Tibial nerve (tissue), 4 donors: ENCODE results near the gene ABHD10. TPM values are rescaled to one million over a fixed set of nuclear protein-coding genes. Genes with fewer than 3 reads are reported as not detected.

Experiments
- DNase-seq, 2 donors: peaks; one replicate each; pipeline ENCODE4 v3.0.0-alpha.2; 2019; ENCODE audit warnings: low spot score in 2 of 2
- H3K27ac ChIP-seq, 4 donors: fragments of 200-600 bp; sonication (generic) in 3 of 4; one replicate each; pipeline ENCODE4 v1.5.1; 2017 to 2019; ENCODE audit warnings: mild to moderate bottlenecking in 1 of 4
- H3K27me3 ChIP-seq, 2 donors: fragments of 200-600 bp; sonication (generic) in 1 of 2; one replicate each; pipeline versions ENCODE4 v1.5.1 to v1.6.0; 2017 to 2019
- H3K36me3 ChIP-seq, 3 donors: fragments of 200-600 bp; sonication (generic); one replicate each; pipeline ENCODE4 v1.5.1; 2018 to 2019
- H3K4me1 ChIP-seq, 4 donors: fragments of 200-600 bp; sonication (generic) in 3 of 4; one replicate each; pipeline ENCODE4 v1.5.1; 2017 to 2019
- H3K4me3 ChIP-seq, 4 donors: fragments of 200-600 bp; sonication (generic) in 3 of 4; one replicate each; pipeline ENCODE4 v1.5.1; 2017 to 2019; ENCODE audit warnings: mild to moderate bottlenecking in 1 of 4, moderate library complexity in 1 of 4
- H3K9me3 ChIP-seq, 4 donors: fragments of 200-600 bp; sonication (generic) in 3 of 4; one replicate each; pipeline ENCODE4 v1.5.1; 2017 to 2019
- CTCF ChIP-seq, 5 experiments: fragments of 200-600 bp in 3 of 5; fragments of 450-650 bp in 2 of 5; sonication (generic) in 3 of 5; IDR thresholded peaks; one replicate each; pipeline ENCODE4 v1.5.1; 2016 to 2019; ENCODE audit warnings: antibody characterized with exemption in 5 of 5, mild to moderate bottlenecking in 3 of 5, moderate library complexity in 2 of 5
- EP300 ChIP-seq, 2 donors: sonication (generic); formaldehyde crosslinking; IDR thresholded peaks; one replicate each; pipeline ENCODE4 v1.6.1; 2017; ENCODE audit warnings: antibody characterized with exemption in 2 of 2, mild to moderate bottlenecking in 1 of 2
- POLR2A ChIP-seq, 2 donors: fragments of 450-650 bp; IDR thresholded peaks; one replicate each; pipeline ENCODE4 v1.6.1; 2017; ENCODE audit warnings: antibody characterized with exemption in 2 of 2, mild to moderate bottlenecking in 2 of 2, moderate library complexity in 2 of 2
- WGBS, 2 donors: methylation state at CpG; one replicate each; pipeline ENCODE4 v1.1.5; 2018; 5-methylcytosine and 5-hydroxymethylcytosine counted together
- total RNA-seq, 4 donors: library from RNA; depleted of rRNA; stranded (reverse); fragments of >200 nt; gene quantifications; one replicate each; pipeline ENCODE4 v1.1.0, GENCODE V29; 2016

The ABHD10 gene
- total RNA-seq, 4 donors from 2014 or later: 11.7 to 28.8 (median 19.4) TPM

DNA sequence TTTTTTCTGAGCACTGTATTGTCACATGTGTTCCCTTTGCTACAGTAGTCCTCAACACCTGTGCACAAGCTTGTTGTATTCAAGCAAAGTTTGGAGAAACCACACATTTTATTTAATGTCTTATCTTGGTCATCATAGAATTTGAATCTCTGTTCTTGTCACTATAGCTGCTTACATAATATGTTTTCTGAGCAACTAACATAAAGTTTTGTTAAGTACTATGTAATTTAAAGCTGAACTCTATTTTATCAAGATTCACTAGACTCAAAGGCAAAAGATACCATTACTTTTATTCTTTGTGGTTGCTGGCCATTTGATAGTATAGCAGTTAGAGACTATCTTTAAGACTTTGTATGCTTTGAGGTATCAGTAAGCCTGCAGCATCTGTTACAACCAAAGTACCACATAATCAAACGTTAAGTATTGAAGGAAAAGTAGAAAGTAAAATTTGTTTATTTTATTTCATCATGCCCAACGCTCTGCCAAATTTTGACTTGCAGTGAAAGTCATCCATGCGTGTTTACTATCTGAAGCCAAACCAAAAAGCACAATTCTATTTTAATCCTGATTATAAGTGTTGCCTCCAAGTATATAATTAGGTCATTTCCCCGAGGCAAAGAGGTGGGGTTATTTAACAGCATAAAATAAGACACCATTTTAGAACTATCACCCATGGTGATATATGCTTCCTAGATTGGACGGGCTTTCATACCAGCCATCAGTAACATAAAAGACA lies 10.3 kb upstream of the ABHD10 start:
- H3K4me3 ChIP-seq: no peak overlapping the region
- TF ChIP-seq POLR2A (IDR thresholded peaks at IDR 0.05) (no peak), EP300 (IDR thresholded peaks at IDR 0.05) (no peak), CTCF (IDR thresholded peaks at IDR 0.05) (no peak)
- H3K4me1 ChIP-seq: peaks cover 0 to 32% (median 6%) of the 10 kb centered on the region in 4 donors
- no peaks in the 10 kb centered on the region for H3K27me3 ChIP-seq
- WGBS, 2 donors: 49 to 51% methylated on average over 5 of the region's 5 CpGs
- H3K36me3 ChIP-seq: peaks cover 0 to 16% (median 0%) of the 10 kb centered on the region in 3 donors
- no peaks in the 10 kb centered on the region for H3K9me3 ChIP-seq
- H3K27ac ChIP-seq: peak overlapping the region in 2 of 4 donors; percentile 28 to 39
- no peak for DNase-seq

- peaks cover 0 to 32% (median 6%) of the 10 kb centered on the region in 4 donors for H3K4me1 ChIP-seq
- peaks cover 0 to 21% (median 0%) of the 10 kb centered on the region in 3 donors for H3K36me3 ChIP-seq
- H3K27me3 ChIP-seq: no peaks in the 10 kb centered on the region
- no peak overlapping the region for H3K4me3 ChIP-seq
- H3K27ac ChIP-seq: no peak overlapping the region
- H3K9me3 ChIP-seq: no peaks in the 10 kb centered on the region
- WGBS, 2 donors: 83 to 91% methylated on average over 3 of the region's 3 CpGs
- no peak for TF ChIP-seq EP300 (IDR thresholded peaks at IDR 0.05)
- TF ChIP-seq CTCF (IDR thresholded peaks at IDR 0.05): no peak
- TF ChIP-seq POLR2A (IDR thresholded peaks at IDR 0.05): no peak
- no peak for DNase-seq
These were observed 8.4 kb upstream of the ABHD10 start for GRCh38 chr3:111970376-111970775.

- Histone ChIP-seq H3K9me3 (no peaks in the 10 kb centered on the region), H3K27me3 (no peaks in the 10 kb centered on the region), H3K27ac (peak overlapping the region in 2 of 4 donors; percentile 2 to 19), H3K36me3 (peaks cover 0 to 21% (median 0%) of the 10 kb centered on the region in 3 donors), H3K4me1 (peaks cover 0 to 30% (median 6%) of the 10 kb centered on the region in 4 donors), H3K4me3 (no peak overlapping the region)
- TF ChIP-seq POLR2A (IDR thresholded peaks at IDR 0.05): no peak
- no peak for TF ChIP-seq CTCF (IDR thresholded peaks at IDR 0.05)
- TF ChIP-seq EP300 (IDR thresholded peaks at IDR 0.05): no peak
- no peak for DNase-seq
- 55 to 59% methylated on average over 11 of the region's 11 CpGs for WGBS, 2 donors
These were observed 7.2 kb upstream of the ABHD10 start for GRCh38 chr3:111971533-111972130.

DNA sequence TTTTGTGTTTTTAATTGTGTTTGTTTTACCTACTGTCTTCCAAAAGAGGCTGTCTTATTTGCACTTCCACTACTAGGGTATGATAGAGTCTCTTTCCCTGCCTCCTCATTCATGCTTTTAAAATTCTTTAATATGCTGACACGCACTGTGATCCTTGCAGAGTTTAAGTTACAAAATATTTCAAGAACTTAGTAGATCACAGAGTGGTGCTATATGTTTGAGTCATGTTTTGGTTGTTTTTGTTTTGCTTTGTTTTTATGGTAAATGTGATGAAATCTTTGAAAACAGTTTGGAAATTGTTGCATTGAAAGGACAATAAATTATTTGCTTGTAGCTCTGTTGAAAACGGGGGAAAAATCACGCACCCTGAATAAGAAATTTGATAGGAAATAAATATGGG lies 5.9 kb upstream of the ABHD10 start:
- Histone ChIP-seq H3K27me3 (no peaks in the 10 kb centered on the region), H3K27ac (no peak overlapping the region), H3K4me1 (peaks cover 0 to 17% (median 2%) of the 10 kb centered on the region in 4 donors), H3K4me3 (no peak overlapping the region), H3K36me3 (peaks cover 0 to 21% (median 0%) of the 10 kb centered on the region in 3 donors), H3K9me3 (no peaks in the 10 kb centered on the region)
- 70 to 79% methylated on average over 3 of the region's 3 CpGs for WGBS, 2 donors
- DNase-seq: no peak
- TF ChIP-seq POLR2A (IDR thresholded peaks at IDR 0.05): no peak
- TF ChIP-seq EP300 (IDR thresholded peaks at IDR 0.05): no peak
- no peak for TF ChIP-seq CTCF (IDR thresholded peaks at IDR 0.05)

DNA sequence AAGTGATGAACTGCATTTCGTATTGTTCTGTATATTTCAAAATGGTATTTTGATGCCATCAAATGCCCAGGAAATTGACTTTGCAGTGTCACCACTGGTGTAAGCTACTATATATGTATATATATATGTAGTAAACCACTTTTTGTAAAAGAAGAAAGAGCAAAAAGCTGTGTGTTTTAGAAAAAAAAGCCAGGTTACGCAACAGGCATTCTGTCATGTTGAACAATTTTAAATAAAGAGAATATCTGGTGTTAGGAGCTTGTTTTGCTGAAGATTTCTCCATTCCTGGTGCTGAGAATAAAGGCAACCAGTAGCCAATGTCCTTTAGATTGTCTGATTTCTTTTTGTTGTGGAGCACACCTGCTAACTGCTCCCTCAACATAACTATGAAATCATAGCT lies 3.7 kb upstream of the ABHD10 start:
- Histone ChIP-seq H3K4me1 (peaks cover 0 to 15% (median 5%) of the 10 kb centered on the region in 4 donors), H3K27me3 (no peaks in the 10 kb centered on the region), H3K27ac (no peak overlapping the region), H3K4me3 (no peak overlapping the region), H3K36me3 (peaks cover 0 to 21% (median 0%) of the 10 kb centered on the region in 3 donors), H3K9me3 (no peaks in the 10 kb centered on the region)
- WGBS, 2 donors: 70 to 93% methylated on average over 2 of the region's 2 CpGs
- DNase-seq: no peak
- TF ChIP-seq EP300 (IDR thresholded peaks at IDR 0.05) (no peak), POLR2A (IDR thresholded peaks at IDR 0.05) (no peak), CTCF (IDR thresholded peaks at IDR 0.05) (no peak)
